D341Med (cell line): ENCODE results near the gene UNC79.
A peak's percentile ranks its signal among the peaks of the same experiment; 100 is the strongest.
"Not testable (repeated sequence)": the region's sequence is repeated elsewhere in the genome, so short reads cannot be mapped to it uniquely, and the experiment has no call there.

Experiments used
- DNase-seq: peaks from one replicate; pipeline ENCODE4 v3.0.0; 2012; ENCODE audit warnings: low spot score

The UNC79 gene

DNA sequence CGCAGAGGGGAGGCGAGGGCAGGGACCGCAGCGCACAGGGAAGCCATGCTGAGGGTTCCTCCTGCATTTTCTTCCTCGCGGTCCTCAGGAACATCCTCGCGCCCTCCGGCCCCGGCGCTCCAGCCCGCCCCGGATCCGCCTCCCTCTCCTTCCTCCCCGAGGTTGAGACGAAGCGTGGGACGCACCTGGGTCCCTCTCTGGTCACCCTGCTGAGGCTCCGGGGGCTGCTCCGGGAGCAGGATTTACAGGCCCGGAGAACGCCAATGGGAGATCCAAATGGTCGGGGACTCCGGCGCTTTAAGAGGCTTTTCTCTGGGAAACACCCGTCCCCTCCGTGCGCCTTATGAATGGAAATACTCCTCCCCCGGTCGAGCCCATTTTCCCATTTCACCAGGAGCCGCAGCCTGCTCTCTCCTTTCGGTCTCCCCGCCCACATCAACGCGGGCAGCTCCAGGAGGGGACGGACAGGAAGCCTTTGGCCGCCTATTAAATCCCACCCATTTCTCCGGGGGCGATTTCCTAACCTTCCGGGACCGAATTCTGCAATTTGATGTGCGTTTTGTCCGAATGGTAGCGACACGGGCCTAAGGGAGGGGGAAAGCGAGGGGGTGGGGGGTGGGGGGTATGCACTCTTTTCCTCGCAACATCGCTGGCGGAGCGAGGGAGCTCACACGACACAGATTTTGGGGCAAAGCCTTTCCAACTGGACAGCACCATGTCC lies at the start of gene UNC79:
TSS of gene UNC79 (plus strand) at position 625 of the 721 bp plus-strand sequence. CDS start at position 716, 91 bp downstream.
- peak; percentile 86 for DNase-seq

DNA sequence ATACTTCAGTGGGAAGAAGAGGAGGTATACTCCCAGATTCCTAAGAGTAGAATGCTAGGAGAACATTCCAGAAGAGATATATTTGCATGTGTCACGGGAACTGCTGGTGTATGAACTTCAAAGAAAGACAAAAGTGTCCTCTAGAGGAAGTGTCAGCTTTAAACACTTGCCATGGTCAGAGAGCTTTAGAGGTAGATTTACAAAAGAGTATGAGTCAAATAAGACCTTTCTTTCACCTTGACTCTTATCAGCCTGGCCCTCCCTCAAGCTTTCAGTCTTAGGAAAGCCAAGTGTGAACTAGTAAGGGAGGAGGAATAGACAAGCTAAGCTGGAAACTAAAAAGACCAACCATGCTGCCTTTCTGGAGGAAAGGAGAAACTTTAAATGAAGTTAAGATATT lies 49.1 kb upstream of the UNC79 start:
- no peak for DNase-seq

DNA sequence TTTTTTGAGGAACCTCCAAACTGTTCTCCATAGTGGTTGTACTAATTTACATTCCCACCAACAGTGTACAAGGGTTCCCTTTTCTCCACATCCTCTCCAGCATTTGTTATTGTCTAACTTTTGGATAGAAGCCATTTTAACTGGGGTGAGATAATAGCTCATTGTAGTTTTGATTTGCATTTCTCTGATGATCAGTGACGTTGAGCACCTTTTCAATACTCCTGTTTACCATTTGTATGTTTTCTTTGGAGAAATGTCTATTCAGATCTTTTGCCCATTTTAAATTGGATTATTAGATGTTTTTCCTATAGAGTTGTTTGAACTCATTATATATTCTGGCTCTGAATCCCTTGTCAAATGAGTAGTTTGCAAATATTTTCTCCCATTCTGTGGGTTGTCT lies 46.5 kb upstream of the UNC79 start:
- not testable (repeated sequence) for DNase-seq

DNA sequence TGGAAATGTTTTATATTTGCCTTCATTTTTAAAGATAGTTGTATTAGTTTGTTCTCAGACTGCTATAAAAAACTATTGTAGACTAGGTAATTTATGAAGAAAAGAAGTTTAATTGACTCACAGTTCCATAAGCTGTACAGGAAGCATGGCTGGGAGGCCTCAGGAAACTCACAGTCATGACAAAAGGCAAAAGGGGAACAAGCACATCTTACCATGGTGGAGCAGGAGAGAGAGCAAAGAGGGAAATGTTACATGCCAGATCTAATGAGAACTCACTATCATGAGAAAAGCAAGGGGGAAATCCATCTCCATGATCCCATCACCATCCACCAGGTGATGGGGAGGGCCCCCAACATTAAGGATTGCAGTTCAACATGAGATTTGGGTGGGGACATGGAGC lies 35.5 kb upstream of the UNC79 start:
- DNase-seq = no peak

DNA sequence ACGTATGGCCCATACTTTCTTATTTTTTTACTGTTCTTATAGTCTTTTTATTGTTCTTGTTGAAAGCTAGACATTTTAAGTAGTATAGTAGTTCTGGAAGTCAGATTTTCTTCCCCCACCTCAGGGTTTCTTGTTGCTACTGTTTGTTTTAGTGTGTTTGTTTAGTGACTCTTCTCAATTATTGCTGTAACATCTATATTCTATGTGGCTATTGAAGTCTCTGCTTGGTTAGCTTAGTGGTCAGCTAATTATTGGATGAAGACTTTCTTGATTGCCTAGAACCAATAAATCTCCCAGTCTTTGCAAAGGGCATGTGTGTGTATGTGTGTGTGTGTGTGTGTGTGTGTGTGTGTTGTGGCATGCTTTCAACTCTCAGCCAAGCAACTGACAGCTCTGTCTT lies 34.3 kb upstream of the UNC79 start:
- DNase-seq = no peak

DNA sequence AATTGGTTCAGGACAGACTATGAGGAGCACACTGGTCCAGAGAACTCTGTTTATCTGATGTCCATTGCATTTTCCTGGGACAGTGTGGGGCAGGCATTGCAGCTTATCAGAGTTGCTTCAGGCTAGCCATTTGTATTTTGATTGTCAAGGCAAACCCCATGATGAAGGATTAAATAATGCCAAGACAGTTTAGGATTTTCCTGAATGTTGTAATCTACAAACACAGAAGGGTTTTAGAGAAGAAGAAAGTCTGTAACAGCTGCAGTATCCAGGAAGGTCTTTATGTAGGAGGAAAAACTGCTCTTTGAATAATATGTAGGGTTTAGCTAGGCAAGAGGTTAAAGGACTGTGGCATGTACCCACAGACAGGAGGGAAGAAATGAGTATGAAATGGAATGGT lies 32.2 kb upstream of the UNC79 start:
- DNase-seq = no peak

DNA sequence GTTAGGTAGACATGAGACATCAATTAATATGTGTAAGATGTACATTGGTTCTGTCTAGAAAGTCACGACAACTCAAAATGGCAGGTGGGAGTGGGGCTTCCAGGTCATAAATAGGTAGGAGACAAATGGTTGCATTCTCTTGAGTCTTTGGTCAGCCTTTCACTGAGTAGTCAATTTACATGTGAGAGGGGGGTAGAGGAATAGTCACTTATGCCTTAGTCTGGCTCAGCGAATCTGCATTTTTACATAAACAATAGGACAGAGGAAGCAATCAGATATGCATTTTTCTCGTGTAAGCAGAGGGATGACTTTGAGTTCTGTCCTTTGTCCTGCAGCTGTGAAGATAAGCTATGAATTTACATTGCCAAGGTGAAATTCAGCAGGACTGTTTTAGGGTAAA lies 27.8 kb upstream of the UNC79 start:
- no peak for DNase-seq

DNA sequence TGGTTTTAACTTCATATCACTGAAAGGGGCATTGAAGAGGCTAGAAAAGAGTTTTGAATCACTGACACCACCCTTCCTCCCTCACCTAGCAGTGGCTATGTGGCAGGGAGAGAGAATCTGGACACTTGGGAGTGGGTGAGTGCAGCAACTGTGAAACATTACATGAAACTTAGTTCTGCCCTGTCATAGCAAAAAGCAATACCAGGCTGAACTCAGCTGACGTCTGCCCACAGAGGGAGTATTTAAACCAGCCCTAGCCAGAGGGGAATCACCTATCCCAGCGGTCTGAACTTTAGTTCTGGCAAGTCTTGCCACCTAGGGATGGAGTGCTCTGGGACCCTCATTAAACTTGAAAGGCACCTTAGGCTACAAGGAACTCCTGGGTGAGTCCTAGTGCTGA lies 20.7 kb upstream of the UNC79 start:
- DNase-seq = no peak

DNA sequence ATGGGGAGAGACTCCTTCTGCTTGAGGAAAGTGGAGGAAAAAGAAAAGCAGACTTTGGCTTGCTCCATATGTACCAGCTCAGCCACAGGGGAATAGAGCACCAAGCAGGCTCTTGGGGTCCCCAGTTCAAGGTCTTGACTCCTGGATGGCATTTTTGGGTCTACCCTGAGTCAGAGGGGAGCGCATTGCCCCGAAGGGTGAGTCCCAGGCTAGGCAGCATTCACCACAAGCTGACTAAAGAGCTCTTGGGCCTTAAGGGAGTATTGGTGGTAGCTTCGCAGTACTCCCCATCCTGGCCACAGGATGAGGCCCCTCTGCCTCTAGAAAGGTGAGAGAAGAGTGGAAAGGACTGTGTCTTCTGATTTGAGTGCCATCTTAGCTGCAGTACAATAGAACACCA lies 19.8 kb upstream of the UNC79 start:
- DNase-seq = no peak

DNA sequence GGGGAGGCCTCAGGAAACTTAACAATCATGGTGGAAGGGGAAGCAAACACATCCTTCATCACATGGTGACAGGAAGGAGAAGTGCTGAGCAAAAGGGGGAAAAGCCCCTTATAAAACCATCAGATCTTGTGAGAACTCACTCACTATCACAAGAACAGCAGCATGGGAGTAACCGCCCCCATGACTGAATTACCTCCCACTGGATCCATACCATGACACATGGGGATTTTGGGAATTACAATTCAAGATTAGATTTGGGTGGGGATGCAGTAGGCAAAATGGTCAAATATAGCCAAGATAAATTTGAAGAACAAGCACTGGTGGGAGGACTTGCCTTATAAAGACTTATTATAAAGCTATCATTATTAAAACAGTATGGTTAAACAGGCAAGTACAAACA lies 5.6 kb upstream of the UNC79 start:
- not testable (repeated sequence) for DNase-seq

DNA sequence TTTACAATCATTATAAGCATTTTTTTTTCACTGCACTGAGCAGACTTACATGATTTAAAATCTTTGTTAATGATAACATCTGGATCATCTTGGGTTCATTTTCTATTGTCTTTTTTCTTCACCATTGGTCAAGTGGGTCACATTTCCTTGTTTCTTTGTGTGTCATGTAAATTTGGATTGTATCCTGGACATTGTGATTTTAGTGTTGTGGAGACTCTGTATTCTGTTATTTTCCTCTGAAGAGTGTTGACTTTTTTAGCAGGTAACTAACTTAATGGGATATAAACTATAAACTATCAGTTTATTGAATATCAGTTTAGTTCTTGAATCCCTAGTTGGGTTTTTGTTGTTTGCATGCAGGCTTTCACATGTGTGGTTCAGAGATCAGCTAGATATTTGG lies 4.0 kb upstream of the UNC79 start:
- DNase-seq = no peak

DNA sequence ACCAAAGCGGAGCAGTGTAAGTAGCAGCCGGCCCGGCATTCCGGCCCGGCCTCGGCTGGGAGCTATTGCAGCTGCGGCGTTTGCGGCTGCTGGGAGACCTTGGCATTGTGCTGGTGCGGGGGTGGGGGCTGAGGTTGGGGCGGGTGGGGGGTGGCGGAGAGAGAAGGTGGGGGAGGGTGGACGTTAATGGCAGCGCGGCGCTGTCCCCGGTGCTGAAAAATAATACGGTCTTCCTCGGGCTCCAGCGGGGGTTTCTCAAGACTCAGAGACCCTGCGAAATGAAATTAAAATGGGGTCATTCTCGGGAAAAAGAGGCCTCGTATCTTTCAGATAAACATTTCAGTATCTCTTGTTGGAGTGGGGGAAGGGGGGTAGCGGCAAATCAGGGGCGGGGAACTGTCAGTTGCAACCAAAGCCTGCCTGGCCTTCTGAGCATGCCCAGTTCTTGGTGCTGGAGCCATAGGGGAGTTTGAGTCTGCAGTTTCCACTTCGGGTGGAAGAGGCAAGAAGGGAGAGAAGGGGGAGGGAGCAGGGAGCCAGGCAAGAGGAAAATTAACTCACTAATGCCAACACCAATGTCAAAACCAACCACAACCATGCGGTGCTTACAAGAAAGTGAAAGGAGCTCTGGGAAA lies 414 bp downstream of the UNC79 start:
- peak; percentile 88 for DNase-seq

DNA sequence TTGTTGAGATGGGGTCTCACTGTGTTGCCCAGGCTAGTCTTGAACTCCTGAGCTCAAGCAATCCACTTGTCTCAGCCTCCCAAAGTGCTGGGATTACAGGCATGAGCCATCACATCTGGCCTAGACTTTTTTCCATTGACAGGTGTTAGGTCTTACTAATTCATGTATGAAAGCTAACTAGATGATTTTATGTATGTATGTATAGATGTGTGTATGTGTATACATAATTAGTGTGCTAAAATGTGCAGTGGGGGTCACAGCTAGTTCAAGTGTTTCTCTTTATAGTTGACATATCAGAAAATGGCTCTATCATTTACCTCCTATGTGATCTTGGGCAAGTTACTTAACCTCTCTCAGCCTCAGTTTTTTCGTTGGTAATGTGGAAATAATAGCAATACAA lies 23.5 kb downstream of the UNC79 start:
- DNase-seq = no peak

DNA sequence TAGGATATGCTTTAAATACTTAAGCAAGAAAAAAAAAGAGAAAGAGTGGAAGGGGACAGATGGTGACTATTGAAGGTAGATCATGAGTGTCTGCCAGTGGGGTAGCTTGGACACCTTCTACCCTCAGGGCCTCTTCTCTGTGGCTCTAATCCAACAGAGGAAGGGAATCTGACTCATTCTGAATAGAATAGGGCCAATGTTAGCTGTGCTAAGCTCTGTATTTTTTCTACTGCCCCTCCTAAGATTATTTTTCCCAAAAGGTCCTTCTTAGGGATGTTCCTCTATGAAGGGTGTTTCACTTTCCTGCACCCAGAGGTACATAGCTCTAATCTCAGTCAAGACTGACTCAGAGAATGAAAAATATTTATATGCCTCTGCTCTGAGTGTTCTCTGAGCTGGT lies 25.6 kb downstream of the UNC79 start:
- no peak for DNase-seq

DNA sequence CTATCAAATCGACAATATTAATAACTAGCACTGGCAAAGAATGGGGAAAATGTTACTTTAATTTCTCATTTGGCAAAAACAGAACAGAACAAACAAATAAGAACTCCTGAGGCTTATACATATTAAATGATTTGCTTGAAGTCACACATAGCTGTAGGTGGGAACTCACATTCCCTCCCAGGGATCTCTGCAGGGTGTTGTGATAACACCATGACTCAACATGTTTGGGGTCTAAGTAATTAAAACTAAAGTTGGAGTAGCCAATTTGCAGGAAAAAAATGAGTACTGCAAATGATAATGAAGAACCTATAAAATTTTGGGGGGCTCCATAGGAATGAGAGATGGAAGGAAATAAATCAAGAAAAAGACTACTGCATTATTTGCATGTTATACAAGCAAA lies 27.5 kb downstream of the UNC79 start:
- no peak for DNase-seq

DNA sequence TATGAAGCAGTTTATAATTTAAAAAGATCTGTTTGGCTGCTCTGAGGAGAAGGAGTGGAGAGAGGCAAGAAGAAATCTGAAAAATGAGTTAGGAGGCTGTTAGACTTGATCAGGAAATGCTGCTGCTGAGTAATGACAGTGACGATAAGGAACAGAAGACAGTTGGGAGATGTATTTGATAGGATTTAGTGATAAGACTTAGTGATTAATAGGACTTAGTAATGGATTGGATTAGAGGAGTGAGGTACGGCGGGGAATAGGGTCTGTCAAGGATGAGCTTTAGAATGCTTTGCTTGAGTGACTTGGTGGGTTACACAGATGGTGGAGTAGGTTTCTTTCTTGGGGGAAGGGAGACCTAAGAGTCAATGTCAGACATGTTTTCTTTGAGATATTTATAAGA lies 31.7 kb downstream of the UNC79 start:
- DNase-seq = peak; percentile 74

DNA sequence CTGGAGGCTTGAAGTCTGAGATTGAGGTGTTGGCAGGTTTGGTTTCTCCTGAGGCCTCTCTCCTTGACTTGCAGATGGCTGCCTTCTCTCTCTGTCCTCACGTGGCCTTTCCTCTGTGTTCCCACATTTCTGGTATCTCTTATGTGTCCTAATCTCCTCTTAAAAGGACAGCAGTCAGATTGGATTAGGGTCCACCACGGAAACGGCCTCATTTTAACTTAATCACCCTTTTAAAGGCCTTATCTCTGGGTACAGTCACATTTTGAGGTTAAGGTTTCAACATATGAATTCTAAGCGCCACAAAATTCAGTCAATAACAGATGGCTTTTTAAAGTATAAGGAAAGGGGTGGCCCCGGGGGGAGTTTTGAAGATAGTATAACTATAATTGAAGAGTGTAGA lies 33.5 kb downstream of the UNC79 start:
- no peak for DNase-seq

DNA sequence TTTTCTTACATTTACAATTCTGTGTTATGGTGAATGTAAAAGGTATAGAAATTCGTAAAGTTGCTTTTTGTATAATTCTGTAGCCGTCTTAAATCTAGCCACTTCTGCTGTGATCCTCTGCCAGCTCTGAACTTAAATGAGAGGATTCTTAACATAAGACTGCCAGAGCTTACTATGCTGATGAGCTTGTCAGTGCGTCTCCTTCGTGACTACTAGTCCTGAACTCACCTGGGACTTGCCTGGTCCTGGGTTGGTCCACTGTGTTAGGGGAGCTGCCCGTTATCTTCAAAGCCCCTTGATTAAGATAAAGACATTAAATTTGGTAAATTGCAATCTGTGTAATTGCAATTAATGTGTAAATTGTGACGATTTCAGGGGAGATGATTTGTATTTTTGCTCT lies 44.7 kb downstream of the UNC79 start:
- no peak for DNase-seq

DNA sequence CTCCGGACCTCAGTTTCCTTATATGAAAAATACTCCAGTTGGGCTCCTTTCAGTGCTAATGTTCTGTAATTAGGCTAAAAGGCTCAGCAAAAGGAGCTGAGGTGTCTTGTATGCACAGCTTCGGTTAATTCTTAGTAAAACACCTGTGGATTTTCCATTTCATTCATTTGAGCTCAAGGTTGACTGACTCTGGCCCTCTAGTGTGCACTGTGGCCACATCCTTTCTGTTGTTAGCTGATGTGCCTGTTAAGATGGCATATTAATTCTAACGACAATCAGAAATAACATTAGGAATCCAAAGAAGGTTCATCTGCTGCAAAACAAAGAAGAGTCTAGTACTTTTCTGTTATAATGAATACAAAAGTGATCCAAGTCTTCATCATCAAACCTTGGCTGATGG lies 45.6 kb downstream of the UNC79 start:
- DNase-seq = no peak

DNA sequence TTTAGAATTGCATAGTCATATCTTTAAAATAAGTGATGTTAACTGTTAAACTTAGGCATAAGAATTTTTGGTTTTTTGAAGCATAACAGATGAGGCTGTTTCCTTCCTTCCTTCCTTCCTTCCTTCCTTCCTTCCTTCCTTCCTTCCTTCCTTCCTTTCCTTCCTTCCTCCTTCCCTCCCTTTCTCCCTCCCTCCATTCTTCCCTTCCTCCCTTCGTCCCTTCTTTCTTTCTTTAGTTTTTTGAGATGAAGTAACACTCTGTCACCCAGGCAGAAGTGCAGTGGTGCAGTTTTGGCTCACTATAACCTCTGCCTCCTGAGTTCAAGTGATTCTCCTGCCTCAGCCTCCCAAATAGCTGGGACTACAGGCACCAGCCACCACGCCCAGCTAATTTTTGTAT lies 48.3 kb downstream of the UNC79 start:
- DNase-seq = not testable (repeated sequence)

DNA sequence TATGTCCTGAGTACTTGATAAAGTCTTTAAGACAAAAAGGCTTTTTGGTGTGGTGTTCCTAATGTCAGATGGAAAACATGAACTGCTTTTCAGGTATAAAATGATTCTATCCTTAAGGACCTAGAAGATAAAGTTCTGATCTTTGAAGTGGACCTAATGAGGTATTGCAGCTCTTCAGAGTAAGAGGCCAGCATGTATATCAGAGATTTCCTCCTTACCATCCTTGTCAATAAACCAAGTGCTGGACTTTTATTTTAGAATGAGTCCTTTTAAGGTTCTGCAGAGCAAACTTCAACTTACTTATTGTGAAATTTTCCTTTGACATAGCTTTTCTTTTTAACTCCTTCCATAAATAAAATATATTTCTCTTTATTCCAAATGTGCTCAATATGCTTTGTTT lies 50.1 kb downstream of the UNC79 start:
- no peak for DNase-seq

DNA sequence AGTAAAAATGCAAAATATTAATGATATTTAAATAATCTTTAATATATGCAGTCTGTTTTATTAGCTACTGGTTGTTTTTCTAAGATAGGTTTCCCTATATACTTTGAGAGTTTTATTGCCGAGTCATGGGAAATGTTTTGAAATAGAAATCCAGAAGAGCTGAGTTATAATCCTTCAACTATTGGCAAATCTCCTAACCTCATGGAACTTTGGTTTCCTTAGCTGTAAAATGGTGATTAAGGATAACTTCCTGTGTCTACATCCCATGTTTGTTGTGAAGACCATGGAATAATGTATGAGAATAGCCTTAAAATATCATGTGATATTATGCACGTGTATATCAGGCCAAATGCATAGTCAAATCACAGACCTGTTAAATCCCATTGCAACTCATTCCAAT lies 51.0 kb downstream of the UNC79 start:
- DNase-seq = no peak

DNA sequence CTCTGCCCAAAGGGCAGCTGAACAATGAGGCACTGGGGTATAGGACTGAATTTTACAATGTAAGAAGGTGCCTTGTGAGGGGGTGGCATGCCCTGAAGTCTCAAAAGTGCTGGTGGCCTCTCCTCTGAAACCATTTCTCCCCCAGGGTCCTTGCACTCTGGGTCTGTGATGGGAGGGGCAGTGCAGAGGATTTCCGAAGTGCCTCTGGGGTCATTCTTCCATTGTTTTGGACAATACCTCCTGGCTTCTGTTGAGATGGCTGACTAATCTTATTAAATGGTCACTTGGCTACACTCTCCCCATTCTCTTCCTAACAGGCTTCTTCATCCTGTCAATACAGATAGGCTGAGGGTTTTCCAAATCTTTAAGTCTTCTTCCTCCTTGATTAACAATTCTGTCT lies 59.3 kb downstream of the UNC79 start:
- no peak for DNase-seq

DNA sequence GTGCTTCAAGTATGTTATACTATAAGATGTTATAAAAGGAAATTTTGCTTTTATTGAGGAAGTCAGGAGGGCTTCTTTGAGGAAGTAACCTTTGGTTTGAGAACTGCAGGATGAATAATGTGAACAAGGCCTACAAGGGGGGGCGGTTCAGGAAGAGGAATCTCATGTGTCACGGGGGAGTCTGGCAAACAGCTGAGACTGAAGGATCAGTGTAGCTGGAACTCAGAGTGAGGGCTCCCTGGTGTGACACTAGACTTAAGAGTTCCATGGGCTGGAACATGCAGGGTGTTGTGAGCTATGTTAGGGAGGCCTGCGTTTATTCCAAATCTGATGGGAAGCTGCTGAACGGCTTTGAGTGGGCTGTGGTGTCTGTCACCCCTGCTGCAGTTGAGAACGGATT lies 62.3 kb downstream of the UNC79 start:
- no peak for DNase-seq
